ENCODE results near the gene SFSWAP.
"Not testable (repeated sequence)": the region's sequence is repeated elsewhere in the genome, so short reads cannot be mapped to it uniquely, and the experiment has no call there.

The SFSWAP gene

DNA sequence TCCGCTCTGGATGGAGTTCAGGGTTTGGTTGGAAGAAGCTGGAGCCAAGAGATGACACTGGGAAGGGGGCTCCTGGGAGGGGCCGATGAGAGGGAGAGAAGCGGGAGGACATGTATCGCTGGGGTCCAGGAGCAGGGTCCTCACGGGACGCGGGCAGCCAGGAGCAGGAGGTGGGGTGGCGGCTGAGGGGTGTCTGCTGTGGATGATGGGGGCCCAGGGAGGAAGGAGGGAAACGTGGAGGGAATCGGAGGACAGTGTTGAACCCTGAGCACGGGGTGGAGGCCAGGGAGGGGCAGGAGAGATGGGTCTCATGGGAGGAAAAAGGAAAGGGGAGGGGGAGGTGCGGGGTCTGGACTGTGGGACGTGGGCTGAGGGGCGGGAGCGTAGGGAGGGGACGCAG, 31.7 kb upstream of the SFSWAP start:
- H3K4me3 ChIP-seq (ENCODE audit: low read depth in 1 of 2, low read length in 2 of 2); H3K4me1 ChIP-seq (ENCODE audit: control insufficient read depth in 1 of 2, insufficient read depth in 2 of 2, low read length in 2 of 2); H3K9me3 ChIP-seq (ENCODE audit: control insufficient read depth in 1 of 2, low read length in 2 of 2); H3K36me3 ChIP-seq (ENCODE audit: control insufficient read depth in 1 of 2, insufficient read depth in 2 of 2, low read length in 2 of 2); H3K27me3 ChIP-seq (ENCODE audit: control insufficient read depth in 1 of 2, insufficient read depth in 2 of 2, low read length in 2 of 2); H3K27ac ChIP-seq (ENCODE audit: low read depth, low read length); H3K9ac ChIP-seq (ENCODE audit: low read depth in 1 of 2, low read length in 2 of 2): not testable (repeated sequence)

DNA sequence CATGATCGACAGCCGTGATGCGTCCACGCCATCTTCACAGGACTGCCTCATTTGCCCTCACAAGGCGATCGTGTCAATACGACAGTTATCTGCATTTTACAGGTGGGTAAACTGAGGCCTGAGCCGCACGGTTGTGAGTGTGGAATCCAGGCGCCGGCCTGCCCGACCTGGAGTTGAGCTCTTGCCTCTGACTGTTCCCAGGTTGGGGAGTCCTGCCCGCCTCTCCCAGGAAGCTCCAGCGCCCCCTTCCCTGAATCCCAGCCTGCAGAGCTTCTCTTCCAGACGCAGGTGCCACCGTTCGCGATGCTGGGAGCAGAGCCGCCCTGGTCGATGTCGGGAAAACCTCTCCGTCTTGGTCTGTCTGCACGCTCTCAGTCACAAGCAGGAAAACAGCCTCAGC, 31.1 kb upstream of the SFSWAP start:
- not testable (repeated sequence) for H3K4me1 ChIP-seq (ENCODE audit: control insufficient read depth in 1 of 2, insufficient read depth in 2 of 2, low read length in 2 of 2); H3K36me3 ChIP-seq (ENCODE audit: control insufficient read depth in 1 of 2, insufficient read depth in 2 of 2, low read length in 2 of 2); H3K4me3 ChIP-seq (ENCODE audit: low read depth in 1 of 2, low read length in 2 of 2); H3K27me3 ChIP-seq (ENCODE audit: control insufficient read depth in 1 of 2, insufficient read depth in 2 of 2, low read length in 2 of 2); H3K27ac ChIP-seq (ENCODE audit: low read depth, low read length); H3K9ac ChIP-seq (ENCODE audit: low read depth in 1 of 2, low read length in 2 of 2); H3K9me3 ChIP-seq (ENCODE audit: control insufficient read depth in 1 of 2, low read length in 2 of 2)

DNA sequence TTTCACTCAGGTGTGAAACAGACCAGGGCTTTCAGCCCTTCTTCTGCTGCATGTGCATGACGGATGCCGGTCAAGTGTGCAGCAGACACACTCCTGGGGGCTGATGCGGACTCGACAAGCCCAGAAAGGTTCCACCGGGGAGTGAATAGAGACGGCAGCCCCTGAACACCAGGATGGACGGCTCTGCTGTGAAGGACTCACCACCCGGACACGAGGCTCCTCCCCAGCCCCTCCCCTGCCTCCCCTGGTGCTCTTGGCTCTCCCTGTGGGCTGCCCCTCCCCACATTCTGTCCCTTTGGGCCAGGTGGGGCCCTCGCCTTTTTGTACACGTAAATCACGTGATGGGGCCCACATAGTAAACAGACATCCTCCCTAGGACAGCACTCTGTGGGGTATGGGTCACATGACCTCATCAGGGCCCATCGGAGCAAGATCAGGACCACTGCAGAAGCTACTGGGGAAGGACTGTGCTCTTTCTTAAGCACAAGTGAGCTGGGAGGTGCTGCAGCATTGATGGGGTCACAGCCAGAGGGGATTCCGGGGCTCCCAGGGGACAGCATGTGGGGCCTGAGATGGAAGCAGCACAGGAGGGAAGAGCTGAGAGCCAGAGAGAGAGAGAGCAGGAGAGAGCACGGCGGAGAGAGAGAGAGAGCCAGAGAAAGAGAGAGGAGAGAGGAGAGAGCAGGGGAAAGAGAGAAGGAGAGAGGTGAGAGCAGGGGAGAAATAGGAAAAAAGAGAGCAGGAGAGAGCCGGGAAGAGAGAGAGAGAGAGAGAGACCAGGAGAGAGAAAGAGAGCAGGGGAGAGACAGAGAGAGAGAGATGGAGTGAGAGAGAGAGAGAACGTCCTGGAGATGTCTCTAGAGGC, 30.3 kb upstream of the SFSWAP start:
- not testable (repeated sequence) for H3K27ac ChIP-seq (ENCODE audit: low read depth, low read length); H3K9ac ChIP-seq (ENCODE audit: low read depth in 1 of 2, low read length in 2 of 2); H3K27me3 ChIP-seq (ENCODE audit: control insufficient read depth in 1 of 2, insufficient read depth in 2 of 2, low read length in 2 of 2); H3K9me3 ChIP-seq (ENCODE audit: control insufficient read depth in 1 of 2, low read length in 2 of 2); H3K36me3 ChIP-seq (ENCODE audit: control insufficient read depth in 1 of 2, insufficient read depth in 2 of 2, low read length in 2 of 2); H3K4me1 ChIP-seq (ENCODE audit: control insufficient read depth in 1 of 2, insufficient read depth in 2 of 2, low read length in 2 of 2); H3K4me3 ChIP-seq (ENCODE audit: low read depth in 1 of 2, low read length in 2 of 2)

DNA sequence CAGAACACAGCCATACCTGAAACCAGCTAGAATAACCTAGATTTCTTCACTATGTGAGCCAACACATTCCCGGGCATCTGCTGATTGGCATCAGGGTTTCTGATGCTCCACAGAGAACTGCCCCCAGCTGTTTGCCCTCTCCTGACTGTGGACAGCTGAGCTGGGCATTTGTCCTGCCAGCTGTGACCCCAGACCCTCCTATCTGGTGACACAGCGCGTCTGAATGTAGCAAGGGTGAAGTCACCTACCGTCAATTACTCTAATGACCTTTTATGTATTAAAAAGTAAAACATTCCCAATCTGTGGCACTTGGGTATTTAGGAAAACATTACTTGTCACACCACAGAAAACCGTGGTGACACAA, 29.7 kb upstream of the SFSWAP start:
- Histone ChIP-seq H3K9me3 (ENCODE audit: control insufficient read depth in 1 of 2, low read length in 2 of 2) (no peaks in the 10 kb centered on the region), H3K4me3 (ENCODE audit: low read depth in 1 of 2, low read length in 2 of 2) (no peak overlapping the region), H3K27me3 (ENCODE audit: control insufficient read depth in 1 of 2, insufficient read depth in 2 of 2, low read length in 2 of 2) (no peaks in the 10 kb centered on the region), H3K36me3 (ENCODE audit: control insufficient read depth in 1 of 2, insufficient read depth in 2 of 2, low read length in 2 of 2) (no peaks in the 10 kb centered on the region), H3K9ac (ENCODE audit: low read depth in 1 of 2, low read length in 2 of 2) (no peak overlapping the region), H3K27ac (ENCODE audit: low read depth, low read length) (no peak overlapping the region), H3K4me1 (ENCODE audit: control insufficient read depth in 1 of 2, insufficient read depth in 2 of 2, low read length in 2 of 2) (peaks cover 0 to 5% of the 10 kb centered on the region in 2 donors)

DNA sequence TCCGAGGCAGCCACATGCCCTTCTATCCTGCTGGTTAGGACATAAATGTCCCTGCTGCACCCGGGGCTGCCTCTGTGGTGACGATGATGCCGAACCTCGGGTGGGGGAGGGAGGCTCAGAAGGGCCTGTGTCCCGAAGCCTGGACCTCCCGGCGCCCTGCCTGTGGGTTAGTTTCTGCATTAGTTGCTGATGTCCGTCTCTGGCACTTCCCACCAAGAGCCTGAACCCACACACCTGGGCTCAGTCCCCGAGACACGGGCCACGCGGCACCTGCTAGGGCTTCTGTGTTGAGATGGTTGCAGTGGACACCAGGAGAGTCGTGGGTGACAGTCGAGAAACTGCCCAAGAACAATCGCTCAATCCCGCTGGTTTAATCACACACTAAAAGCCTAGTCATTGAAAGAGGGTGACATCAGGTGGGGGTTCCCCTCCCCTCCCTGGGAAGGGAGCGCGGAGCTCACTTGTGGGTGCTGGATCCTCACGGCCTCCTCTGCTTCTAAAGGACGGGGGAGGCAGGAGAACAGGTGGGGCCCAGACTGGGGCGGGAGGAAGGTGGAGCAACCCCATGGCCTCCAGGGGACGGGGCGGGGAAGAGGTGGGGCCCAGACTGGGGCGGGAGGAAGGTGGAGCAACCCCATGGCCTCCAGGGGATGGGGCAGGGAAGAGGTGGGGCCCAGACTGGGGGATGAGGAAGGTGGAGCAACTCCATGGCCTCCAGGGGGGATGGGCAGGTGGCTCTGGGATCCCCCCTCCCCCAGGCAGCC, 29.0 kb upstream of the SFSWAP start:
- not testable (repeated sequence) for H3K27me3 ChIP-seq (ENCODE audit: control insufficient read depth in 1 of 2, insufficient read depth in 2 of 2, low read length in 2 of 2); H3K27ac ChIP-seq (ENCODE audit: low read depth, low read length); H3K4me3 ChIP-seq (ENCODE audit: low read depth in 1 of 2, low read length in 2 of 2)

DNA sequence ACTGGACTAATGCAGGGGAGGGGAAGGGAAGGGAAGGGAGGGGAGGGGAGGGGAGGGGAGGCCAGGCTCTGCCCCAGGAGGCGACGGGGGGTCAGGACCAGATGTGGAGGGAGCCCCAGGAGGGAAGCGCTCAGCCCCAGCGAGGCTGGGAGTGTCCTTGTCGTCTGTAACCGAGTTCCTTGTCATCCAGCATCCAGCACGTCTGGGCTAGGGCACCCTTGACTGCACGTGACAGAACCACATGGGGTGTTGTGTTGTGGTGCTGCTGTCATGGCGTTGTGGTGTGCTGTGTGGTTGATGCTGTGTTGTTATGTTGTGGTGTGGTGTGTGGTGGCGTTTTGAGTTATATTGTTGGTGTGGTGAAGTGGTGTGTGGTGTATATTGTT, 28.4 kb upstream of the SFSWAP start:
- no peak overlapping the region for H3K9ac ChIP-seq (ENCODE audit: low read depth in 1 of 2, low read length in 2 of 2)
- H3K4me1 ChIP-seq (ENCODE audit: control insufficient read depth in 1 of 2, insufficient read depth in 2 of 2, low read length in 2 of 2) = peaks cover 0 to 5% of the 10 kb centered on the region in 2 donors
- no peak overlapping the region for H3K27ac ChIP-seq (ENCODE audit: low read depth, low read length)
- H3K9me3 ChIP-seq (ENCODE audit: control insufficient read depth in 1 of 2, low read length in 2 of 2) = no peaks in the 10 kb centered on the region
- H3K27me3 ChIP-seq (ENCODE audit: control insufficient read depth in 1 of 2, insufficient read depth in 2 of 2, low read length in 2 of 2) = no peaks in the 10 kb centered on the region
- no peak overlapping the region for H3K4me3 ChIP-seq (ENCODE audit: low read depth in 1 of 2, low read length in 2 of 2)
- H3K36me3 ChIP-seq (ENCODE audit: control insufficient read depth in 1 of 2, insufficient read depth in 2 of 2, low read length in 2 of 2) = no peaks in the 10 kb centered on the region

More for the DNA sequence above, 29.0 kb upstream of the SFSWAP start:
- H3K9ac ChIP-seq (ENCODE audit: low read depth in 1 of 2, low read length in 2 of 2); H3K9me3 ChIP-seq (ENCODE audit: control insufficient read depth in 1 of 2, low read length in 2 of 2); H3K36me3 ChIP-seq (ENCODE audit: control insufficient read depth in 1 of 2, insufficient read depth in 2 of 2, low read length in 2 of 2); H3K4me1 ChIP-seq (ENCODE audit: control insufficient read depth in 1 of 2, insufficient read depth in 2 of 2, low read length in 2 of 2): not testable (repeated sequence)

DNA sequence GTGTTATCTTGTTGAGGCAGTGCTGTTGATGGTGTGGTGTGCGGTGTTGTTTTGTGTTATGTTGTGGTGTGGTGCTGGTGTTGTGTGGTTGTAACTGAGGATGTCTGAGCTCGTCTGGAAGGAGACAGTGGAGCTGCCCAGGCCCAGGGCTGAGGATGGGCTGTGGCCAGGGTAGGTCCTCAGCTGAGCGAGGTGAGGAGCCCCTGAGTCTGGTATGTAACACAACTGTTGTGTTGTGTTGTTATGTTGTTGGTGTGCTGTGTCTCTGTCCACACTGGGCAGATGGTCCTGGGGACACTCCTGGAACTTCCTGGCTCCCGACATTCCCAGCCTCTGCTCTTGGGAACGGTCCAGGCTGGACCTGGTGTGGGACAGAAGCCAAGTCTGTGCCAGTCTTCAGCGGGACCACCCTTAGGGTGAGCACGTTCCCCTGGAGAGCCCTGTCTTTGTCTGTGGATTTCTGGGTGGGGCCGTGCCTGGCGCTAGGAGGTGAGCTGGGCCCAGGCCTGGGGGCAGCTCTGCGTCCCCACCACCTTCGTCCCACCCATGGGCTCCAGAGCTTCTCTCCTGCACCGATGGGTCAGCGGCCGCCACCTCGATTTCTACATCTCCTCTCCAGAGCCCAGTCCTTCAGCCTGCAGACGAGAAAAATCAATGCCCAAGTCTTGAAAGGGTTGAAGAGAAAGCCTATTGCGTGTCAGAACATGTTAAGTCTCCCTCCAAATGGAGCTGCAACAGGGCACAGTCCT, 27.4 kb upstream of the SFSWAP start:
- Histone ChIP-seq H3K4me3 (ENCODE audit: low read depth in 1 of 2, low read length in 2 of 2) (no peak overlapping the region), H3K9ac (ENCODE audit: low read depth in 1 of 2, low read length in 2 of 2) (no peak overlapping the region), H3K27me3 (ENCODE audit: control insufficient read depth in 1 of 2, insufficient read depth in 2 of 2, low read length in 2 of 2) (no peaks in the 10 kb centered on the region)

DNA sequence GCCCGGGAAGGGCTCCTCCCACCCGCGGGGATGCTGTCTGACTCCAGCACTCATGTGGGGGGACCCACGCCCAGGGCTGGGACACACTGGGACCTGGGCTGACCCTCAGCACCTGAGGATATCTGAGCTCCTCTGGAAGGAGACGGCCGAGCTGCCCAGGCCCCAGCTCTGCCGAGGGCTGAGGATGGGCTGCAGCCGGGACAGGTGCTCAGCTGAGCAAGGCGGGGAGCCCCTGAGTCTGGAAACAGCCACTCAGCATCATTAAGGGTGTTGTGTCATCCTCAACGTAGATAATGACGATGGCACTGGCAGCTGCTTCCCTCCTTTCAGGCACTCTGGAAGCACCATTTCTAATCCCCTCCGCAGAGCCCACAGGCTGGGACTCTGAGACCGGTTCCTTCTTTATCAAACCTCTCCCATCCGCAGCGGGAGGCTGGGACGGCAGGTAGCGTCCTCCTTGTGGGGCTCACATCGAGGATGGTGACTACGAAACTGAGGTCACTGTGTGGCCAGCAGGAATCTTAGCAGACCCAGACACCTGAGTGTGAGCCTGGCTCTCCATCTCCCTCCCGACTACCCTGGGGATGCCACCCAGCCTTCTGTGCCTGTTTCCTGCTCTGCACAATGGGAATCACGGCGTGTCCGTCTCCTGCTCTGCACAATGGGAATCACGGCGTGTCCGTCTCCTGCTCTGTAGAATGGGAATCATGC, 26.7 kb upstream of the SFSWAP start:
- H3K4me3 ChIP-seq (ENCODE audit: low read depth in 1 of 2, low read length in 2 of 2) = no peak overlapping the region
- no peak overlapping the region for H3K27ac ChIP-seq (ENCODE audit: low read depth, low read length)
- no peaks in the 10 kb centered on the region for H3K9me3 ChIP-seq (ENCODE audit: control insufficient read depth in 1 of 2, low read length in 2 of 2)
- H3K4me1 ChIP-seq (ENCODE audit: control insufficient read depth in 1 of 2, insufficient read depth in 2 of 2, low read length in 2 of 2) = peaks cover 0 to 5% of the 10 kb centered on the region in 2 donors
- no peaks in the 10 kb centered on the region for H3K36me3 ChIP-seq (ENCODE audit: control insufficient read depth in 1 of 2, insufficient read depth in 2 of 2, low read length in 2 of 2)
- H3K27me3 ChIP-seq (ENCODE audit: control insufficient read depth in 1 of 2, insufficient read depth in 2 of 2, low read length in 2 of 2) = no peaks in the 10 kb centered on the region
- no peak overlapping the region for H3K9ac ChIP-seq (ENCODE audit: low read depth in 1 of 2, low read length in 2 of 2)

More for the DNA sequence above, 27.4 kb upstream of the SFSWAP start:
- Histone ChIP-seq H3K27ac (ENCODE audit: low read depth, low read length) (no peak overlapping the region), H3K4me1 (ENCODE audit: control insufficient read depth in 1 of 2, insufficient read depth in 2 of 2, low read length in 2 of 2) (peaks cover 0 to 5% of the 10 kb centered on the region in 2 donors), H3K9me3 (ENCODE audit: control insufficient read depth in 1 of 2, low read length in 2 of 2) (no peaks in the 10 kb centered on the region), H3K36me3 (ENCODE audit: control insufficient read depth in 1 of 2, insufficient read depth in 2 of 2, low read length in 2 of 2) (no peaks in the 10 kb centered on the region)

DNA sequence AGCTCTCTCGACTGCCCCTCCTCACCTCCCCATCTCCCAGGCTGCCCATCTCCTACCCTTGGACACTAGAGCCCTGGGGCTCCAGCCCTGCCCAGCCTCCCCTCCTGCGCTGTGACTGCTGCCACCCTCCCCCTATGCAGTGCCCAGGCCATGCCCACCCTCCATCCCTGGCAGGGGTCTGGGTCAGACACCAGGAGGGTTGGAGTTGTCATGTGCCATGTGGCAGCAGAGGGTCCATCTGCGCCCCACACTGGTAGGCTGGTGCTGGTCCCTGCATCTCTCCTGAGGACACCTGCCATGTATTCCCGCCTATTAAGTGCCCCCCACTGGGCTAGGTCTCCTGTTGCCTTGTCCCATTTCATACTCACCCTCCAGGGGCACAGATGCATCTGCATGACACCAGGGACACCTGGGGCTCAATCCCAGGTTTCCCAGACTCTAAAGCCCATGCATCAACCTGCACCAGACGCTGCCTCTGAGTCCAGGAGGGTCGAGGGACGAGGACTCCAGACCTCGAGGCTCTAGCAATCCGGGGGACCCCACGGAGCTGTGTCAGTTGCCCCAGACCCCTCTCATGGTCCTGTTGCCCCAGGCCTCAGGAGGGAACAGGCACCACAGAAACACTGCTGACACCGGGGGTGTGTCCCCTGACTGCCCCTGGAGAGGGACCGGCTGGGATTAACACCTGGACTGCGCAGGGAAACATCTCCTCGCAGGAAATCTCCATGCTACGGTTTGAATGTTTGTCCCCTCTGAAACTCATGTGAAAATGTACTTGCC, 23.4 kb upstream of the SFSWAP start:
- Histone ChIP-seq H3K9me3 (ENCODE audit: control insufficient read depth in 1 of 2, low read length in 2 of 2) (no peaks in the 10 kb centered on the region), H3K27ac (ENCODE audit: low read depth, low read length) (no peak overlapping the region), H3K4me3 (ENCODE audit: low read depth in 1 of 2, low read length in 2 of 2) (no peak overlapping the region), H3K36me3 (ENCODE audit: control insufficient read depth in 1 of 2, insufficient read depth in 2 of 2, low read length in 2 of 2) (no peaks in the 10 kb centered on the region), H3K27me3 (ENCODE audit: control insufficient read depth in 1 of 2, insufficient read depth in 2 of 2, low read length in 2 of 2) (peaks cover 0 to 4% of the 10 kb centered on the region in 2 donors), H3K4me1 (ENCODE audit: control insufficient read depth in 1 of 2, insufficient read depth in 2 of 2, low read length in 2 of 2) (no peaks in the 10 kb centered on the region), H3K9ac (ENCODE audit: low read depth in 1 of 2, low read length in 2 of 2) (no peak overlapping the region)

Data from duodenal mucosa (tissue), 2 donors.